Adrenal gland (tissue), 12 donors: ENCODE data around the gene ATXN7. TPM values are rescaled to one million over a fixed set of nuclear protein-coding genes. Genes with fewer than 3 reads are reported as not detected.

Experiments
- DNase-seq, 7 donors: peaks; one replicate each; pipeline ENCODE4 v3.0.0-alpha.2; 2019 to 2020
- H3K27ac ChIP-seq, 5 donors: fragments of 200-600 bp; sonication (generic) in 4 of 5; 1 replicate in 3 of 5; 2 replicates in 2 of 5; pipeline versions ENCODE4 v1.5.1 to v1.8.0; 2016 to 2020; ENCODE audit warnings: mild to moderate bottlenecking in 1 of 5
- H3K27me3 ChIP-seq: fragments of 200-600 bp; 2 replicates; pipeline ENCODE4 v1.8.0; 2021
- H3K36me3 ChIP-seq, 2 donors: fragments of 200-600 bp; replicated peaks in 1 of 2; 1 replicate in 1 of 2; 2 replicates in 1 of 2; pipeline versions ENCODE4 v1.5.1 to v1.8.0; 2018 to 2022
- H3K4me1 ChIP-seq, 2 donors: fragments of 200-600 bp; replicated peaks in 1 of 2; 1 replicate in 1 of 2; 2 replicates in 1 of 2; pipeline versions ENCODE4 v1.5.1 to v1.8.0; 2018 to 2021
- H3K4me3 ChIP-seq, 4 donors: fragments of 200-600 bp; sonication (generic) in 3 of 4; one replicate each; pipeline ENCODE4 v1.5.1; 2016 to 2018
- H3K9me3 ChIP-seq, 3 donors: fragments of 200-600 bp; sonication (generic) in 1 of 3; replicated peaks in 1 of 3; 1 replicate in 2 of 3; 2 replicates in 1 of 3; pipeline versions ENCODE4 v1.5.1 to v1.8.0; 2016 to 2021
- POLR2A ChIP-seq, 2 donors: fragments of 450-650 bp; IDR thresholded peaks; one replicate each; pipeline ENCODE4 v1.6.1; 2017; ENCODE audit warnings: antibody characterized with exemption in 2 of 2, mild to moderate bottlenecking in 2 of 2, moderate library complexity in 1 of 2
- WGBS, 4 donors: extraction: QIAGEN DNeasy Blood & Tissue Kit in 2 of 4; methylation state at CpG; one replicate each; pipeline versions ENCODE4 v1.1.5 to v1.1.7; 2013 to 2017; 5-methylcytosine and 5-hydroxymethylcytosine counted together
- intact Hi-C, 2 donors: fragments of 100-400 bp; cut with DNase I; formaldehyde crosslinking; loops; one replicate each; pipeline versions ENCODE4 v1.14.1 to v1.15.0; 2022 to 2023
- polyA plus RNA-seq, 3 donors: library from polyadenylated mRNA; stranded (reverse); fragments of 200-250 nt in 2 of 3; fragments of 350-450 nt in 1 of 3; fragmentation: Illumina TruSeq in 1 of 3; extraction: RNeasy Lipid Tissue Mini Kit (QIAGEN cat#74804) in 1 of 3; gene quantifications; one replicate each; pipeline ENCODE4 v1.2.3, GENCODE V29; 2013 to 2014
- total RNA-seq, 9 donors: library from RNA; depleted of rRNA in 4 of 9; stranded (reverse); fragments of >200 nt in 4 of 9; fragments of 120-200 nt in 1 of 9; fragmentation: NEBNext Ultra II Directional in 1 of 9; extraction: Animal tissue kit (Norgen Biotek cat#: 25700) in 1 of 9; gene quantifications; one replicate each; pipeline versions ENCODE4 v1.1.0 to v1.2.4, GENCODE V29; 2013 to 2023
- TF ChIP-seq, protein P1 (sequence below), 6 experiments: fragments of 450-650 bp in 4 of 6; fragments of 200-600 bp in 2 of 6; sonication (generic) in 1 of 6; IDR thresholded peaks; 1 replicate in 5 of 6; 2 replicates in 1 of 6; pipeline versions ENCODE4 v1.5.1 to v1.8.0; 2016 to 2021; ENCODE audit warnings: antibody characterized with exemption in 6 of 6, mild to moderate bottlenecking in 2 of 6, moderate library complexity in 1 of 6
- donor health status: healthy with polysubstance abuse.
- donor health status: Bipolar disorder and iron deficiency.
- donor health status: DM: yes; HTN: yes; CAD: no.
- donor health status: DM: no; HTN: no; CAD: no.
- donor health status: DM: no; HTN: no; CAD: no.
- donor health status: DM: yes; HTN: yes; CAD: no.

The ATXN7 gene
- total and polyA plus RNA-seq, 12 donors = 4.1 to 27.3 (median 18.0) TPM

DNA sequence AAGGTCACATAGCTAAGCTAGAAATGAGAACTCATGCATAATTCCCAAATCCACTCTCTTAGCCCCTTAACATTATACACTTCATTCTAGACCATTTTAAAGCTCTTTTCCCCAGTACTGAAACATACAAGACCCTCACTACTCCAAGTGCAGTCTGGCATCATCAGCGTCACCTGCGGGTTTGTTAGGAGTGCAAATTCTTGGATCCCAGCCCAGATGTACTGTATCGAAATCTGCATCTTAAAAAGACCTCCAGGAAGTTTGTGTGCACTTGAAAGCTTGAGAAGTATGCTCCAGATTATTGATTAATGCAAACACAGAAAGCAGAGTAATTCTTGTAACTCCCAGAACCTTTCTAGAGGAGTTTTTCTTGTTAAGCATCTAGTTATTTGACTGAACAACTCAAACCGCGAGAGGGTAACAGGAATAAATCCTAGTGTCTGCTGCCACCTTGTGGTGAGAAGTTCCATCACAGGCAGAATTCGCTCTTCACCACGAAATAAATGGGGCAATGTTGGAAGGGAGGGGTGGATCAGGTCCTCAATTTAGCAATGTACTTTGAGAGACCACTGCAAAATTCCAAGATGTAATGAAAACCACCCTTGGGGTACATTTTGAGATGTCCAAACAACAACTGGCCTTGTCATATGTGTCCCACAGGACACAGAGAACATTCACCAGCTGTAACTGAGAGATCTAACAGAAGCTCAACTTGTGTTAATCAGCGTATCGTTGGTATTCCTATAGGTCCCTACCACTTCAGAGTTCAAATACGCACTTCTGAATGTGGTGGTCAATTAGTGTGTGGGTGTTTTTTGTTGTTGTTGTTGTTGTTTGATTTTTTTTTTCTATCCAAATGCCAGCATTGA, 45.2 kb upstream of the ATXN7 start:
- Histone ChIP-seq H3K27me3 (no peaks in the 10 kb centered on the region), H3K9me3 (no peaks in the 10 kb centered on the region), H3K27ac (no peak overlapping the region), H3K36me3 (no peaks in the 10 kb centered on the region), H3K4me3 (no peak overlapping the region), H3K4me1 (no peaks in the 10 kb centered on the region)
- TF ChIP-seq POLR2A (IDR thresholded peaks at IDR 0.05) = no peak
- TF ChIP-seq, protein P1, sequence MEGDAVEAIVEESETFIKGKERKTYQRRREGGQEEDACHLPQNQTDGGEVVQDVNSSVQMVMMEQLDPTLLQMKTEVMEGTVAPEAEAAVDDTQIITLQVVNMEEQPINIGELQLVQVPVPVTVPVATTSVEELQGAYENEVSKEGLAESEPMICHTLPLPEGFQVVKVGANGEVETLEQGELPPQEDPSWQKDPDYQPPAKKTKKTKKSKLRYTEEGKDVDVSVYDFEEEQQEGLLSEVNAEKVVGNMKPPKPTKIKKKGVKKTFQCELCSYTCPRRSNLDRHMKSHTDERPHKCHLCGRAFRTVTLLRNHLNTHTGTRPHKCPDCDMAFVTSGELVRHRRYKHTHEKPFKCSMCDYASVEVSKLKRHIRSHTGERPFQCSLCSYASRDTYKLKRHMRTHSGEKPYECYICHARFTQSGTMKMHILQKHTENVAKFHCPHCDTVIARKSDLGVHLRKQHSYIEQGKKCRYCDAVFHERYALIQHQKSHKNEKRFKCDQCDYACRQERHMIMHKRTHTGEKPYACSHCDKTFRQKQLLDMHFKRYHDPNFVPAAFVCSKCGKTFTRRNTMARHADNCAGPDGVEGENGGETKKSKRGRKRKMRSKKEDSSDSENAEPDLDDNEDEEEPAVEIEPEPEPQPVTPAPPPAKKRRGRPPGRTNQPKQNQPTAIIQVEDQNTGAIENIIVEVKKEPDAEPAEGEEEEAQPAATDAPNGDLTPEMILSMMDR (IDR thresholded peaks at IDR 0.05) = peak; percentile 80 to 92 (median 88)
- intact Hi-C loops = loop anchor here (5.0 kb wide), 2 partner anchors 466 to 471 kb away; no protein-coding TSS in a partner anchor
- 24 to 32% (median 30%) methylated on average over 10 of the region's 10 CpGs for WGBS, 4 donors
- peak; percentile 36 to 85 (median 62) for DNase-seq

DNA sequence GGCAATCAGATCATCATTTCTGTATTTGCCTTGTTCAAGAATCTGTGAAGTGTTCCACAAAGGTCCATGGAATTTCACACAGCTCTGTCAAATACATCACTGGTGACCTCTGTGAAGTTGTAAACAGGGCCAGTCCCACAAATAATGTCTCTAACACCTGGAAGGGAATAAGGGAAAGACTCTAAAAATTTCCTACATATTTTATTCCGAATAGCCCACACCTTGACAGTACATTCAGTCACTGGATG, 44.6 kb upstream of the ATXN7 start, which contains the start of gene C3orf49:
Gene C3orf49, plus strand, starts transcription at position 149 of the 248 bp plus-strand sequence. CDS start 173 bp downstream, outside the sequence.
- no peaks in the 10 kb centered on the region for H3K9me3 ChIP-seq
- TF ChIP-seq, protein P1 (IDR thresholded peaks at IDR 0.05) = no peak
- no peak for TF ChIP-seq POLR2A (IDR thresholded peaks at IDR 0.05)
- no peaks in the 10 kb centered on the region for H3K36me3 ChIP-seq
- no peak for DNase-seq
- H3K27me3 ChIP-seq = no peaks in the 10 kb centered on the region
- 95 to 100% (median 96%) methylated on average over 1 of the region's 1 CpG for WGBS, 4 donors
- intact Hi-C loops = loop anchor here (5.0 kb wide), 2 partner anchors 467 to 472 kb away; no protein-coding TSS in a partner anchor
- no peak within 1 kb of the TSS for H3K27ac ChIP-seq
- no peaks in the 10 kb centered on the region for H3K4me1 ChIP-seq
- no peak within 1 kb of the TSS for H3K4me3 ChIP-seq

DNA sequence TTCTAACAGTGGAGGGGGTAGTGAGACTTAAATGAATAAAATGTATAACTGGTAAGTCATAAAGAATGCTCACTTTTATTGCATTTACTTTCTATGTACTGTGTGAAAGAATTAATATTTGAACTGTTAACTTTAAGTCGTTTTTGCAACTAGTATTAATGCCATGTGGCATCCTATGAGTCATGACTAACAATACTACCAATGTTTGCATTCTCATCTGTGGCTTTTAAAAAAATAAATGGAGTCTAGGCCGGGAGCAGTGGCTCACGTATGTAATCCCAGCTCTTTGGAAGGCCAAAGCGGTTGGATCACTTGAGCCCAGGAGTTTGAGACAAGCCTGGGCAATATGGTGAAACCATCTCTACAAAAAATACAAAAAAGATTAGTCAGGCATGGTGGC, 39.4 kb upstream of the ATXN7 start:
- Histone ChIP-seq H3K4me3 (no peak overlapping the region), H3K36me3 (no peaks in the 10 kb centered on the region), H3K4me1 (no peaks in the 10 kb centered on the region), H3K27me3 (no peaks in the 10 kb centered on the region), H3K27ac (no peak overlapping the region), H3K9me3 (no peaks in the 10 kb centered on the region)
- TF ChIP-seq, protein P1 (IDR thresholded peaks at IDR 0.05) = no peak
- no peak for TF ChIP-seq POLR2A (IDR thresholded peaks at IDR 0.05)
- intact Hi-C loops = no loop called here
- WGBS, 4 donors = 86 to 91% (median 89%) methylated on average over 4 of the region's 4 CpGs
- no peak for DNase-seq

DNA sequence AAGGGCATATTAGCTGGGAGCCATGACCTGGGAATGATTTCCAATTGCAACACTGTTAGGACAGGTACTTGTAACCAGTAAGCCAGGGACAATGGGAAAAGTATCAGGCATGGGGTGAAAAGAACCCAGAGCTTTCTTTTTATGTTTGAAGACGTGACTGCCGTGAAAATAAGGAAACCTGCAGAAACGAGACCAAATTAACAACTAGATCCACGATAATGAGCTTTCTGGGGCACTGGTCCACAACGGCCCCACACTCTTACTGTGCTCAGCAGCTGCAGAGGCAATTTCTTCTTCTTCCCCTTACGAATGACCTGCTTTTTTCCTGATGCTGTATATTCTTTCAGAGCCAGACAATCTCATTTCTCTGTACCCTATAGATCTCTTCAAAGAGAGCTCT, 33.1 kb upstream of the ATXN7 start:
- WGBS, 4 donors = 89 to 94% (median 94%) methylated on average over 6 of the region's 6 CpGs
- Histone ChIP-seq H3K36me3 (peaks cover 0 to 20% of the 10 kb centered on the region in 2 donors), H3K4me3 (no peak overlapping the region), H3K27me3 (no peaks in the 10 kb centered on the region), H3K9me3 (no peaks in the 10 kb centered on the region), H3K27ac (no peak overlapping the region), H3K4me1 (peaks cover 0 to 8% of the 10 kb centered on the region in 2 donors)
- no peak for DNase-seq
- intact Hi-C loops = no loop called here
- TF ChIP-seq, protein P1 (IDR thresholded peaks at IDR 0.05) = no peak
- no peak for TF ChIP-seq POLR2A (IDR thresholded peaks at IDR 0.05)
